HL-60 (cell line): ENCODE data around the gene TAOK3.

Experiments used
- DNase-seq, 2 experiments: peaks; one replicate each; pipeline ENCODE4 v3.0.0-alpha.2; 2010 to 2020; ENCODE audit warnings: low read depth in 1 of 2, low spot score in 1 of 2
- H3K27ac ChIP-seq: fragments of 250-450 bp; sonication (Bioruptor Pico); replicated peaks from 2 replicates; pipeline ENCODE4 v1.5.1; 2020; ENCODE audit warnings: mild to moderate bottlenecking, moderate library complexity
- H3K27me3 ChIP-seq: fragments of 250-450 bp; sonication (Bioruptor Pico); 2 replicates; pipeline ENCODE4 v1.5.1; 2021; ENCODE audit warnings: mild to moderate bottlenecking, moderate library complexity; ENCODE audit not compliant: insufficient read depth, poor library complexity, severe bottlenecking
- H3K4me3 ChIP-seq: replicated peaks from 2 replicates; pipeline ENCODE4 v1.5.1; 2011; ENCODE audit warnings: mild to moderate bottlenecking, control low read depth, low read length; ENCODE audit not compliant: insufficient read depth
- GABPA ChIP-seq: IDR thresholded peaks from 2 replicates; pipeline ENCODE4 v1.6.1; 2012; ENCODE audit warnings: low read depth
- POLR2AphosphoS5 ChIP-seq: IDR thresholded peaks from 2 replicates; pipeline ENCODE4 v1.6.1; 2012; ENCODE audit warnings: low read depth
- SPI1 ChIP-seq: IDR thresholded peaks from 2 replicates; pipeline ENCODE4 v1.6.1; 2012; ENCODE audit warnings: low read depth, mild to moderate bottlenecking, borderline replicate concordance
- TF ChIP-seq, protein P1 (sequence below): IDR thresholded peaks from one replicate; pipeline ENCODE4 v1.5.1; 2011; ENCODE audit warnings: low read length, control low read depth, inconsistent platforms; ENCODE audit not compliant: insufficient read depth
- TF ChIP-seq, protein P2 (sequence below): IDR thresholded peaks from 2 replicates; pipeline ENCODE4 v1.6.1; 2012; ENCODE audit warnings: low read depth; ENCODE audit not compliant: insufficient replicate concordance

The TAOK3 gene

DNA sequence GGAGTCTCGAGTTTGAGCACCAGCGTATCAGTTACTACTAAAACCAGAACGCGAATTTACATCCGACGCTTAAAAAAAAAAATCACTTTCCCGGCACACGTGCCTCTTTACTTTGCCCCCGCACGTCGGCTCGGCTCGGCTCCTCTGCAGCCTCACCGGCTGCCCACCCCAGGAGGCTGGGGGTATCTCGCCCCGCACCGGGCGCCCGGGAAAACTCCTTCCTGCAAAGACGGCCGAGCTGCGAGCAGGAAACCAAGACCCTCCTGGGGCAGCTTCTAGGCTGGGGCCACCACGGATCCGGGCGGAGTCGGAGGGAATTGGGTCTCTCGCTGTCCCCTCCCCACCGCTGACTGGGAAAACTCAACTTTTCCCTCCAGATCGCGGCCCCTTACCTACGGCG, 269.5 kb downstream of the TAOK3 start:
- no peak for DNase-seq
- Histone ChIP-seq H3K27ac (no peak overlapping the region), H3K27me3 (peaks cover 16% of the 10 kb centered on the region), H3K4me3 (peak overlapping the region; percentile 59)
- TF ChIP-seq POLR2AphosphoS5 (no peak), GABPA (no peak), SPI1 (no peak)
- TF ChIP-seq, protein P1, sequence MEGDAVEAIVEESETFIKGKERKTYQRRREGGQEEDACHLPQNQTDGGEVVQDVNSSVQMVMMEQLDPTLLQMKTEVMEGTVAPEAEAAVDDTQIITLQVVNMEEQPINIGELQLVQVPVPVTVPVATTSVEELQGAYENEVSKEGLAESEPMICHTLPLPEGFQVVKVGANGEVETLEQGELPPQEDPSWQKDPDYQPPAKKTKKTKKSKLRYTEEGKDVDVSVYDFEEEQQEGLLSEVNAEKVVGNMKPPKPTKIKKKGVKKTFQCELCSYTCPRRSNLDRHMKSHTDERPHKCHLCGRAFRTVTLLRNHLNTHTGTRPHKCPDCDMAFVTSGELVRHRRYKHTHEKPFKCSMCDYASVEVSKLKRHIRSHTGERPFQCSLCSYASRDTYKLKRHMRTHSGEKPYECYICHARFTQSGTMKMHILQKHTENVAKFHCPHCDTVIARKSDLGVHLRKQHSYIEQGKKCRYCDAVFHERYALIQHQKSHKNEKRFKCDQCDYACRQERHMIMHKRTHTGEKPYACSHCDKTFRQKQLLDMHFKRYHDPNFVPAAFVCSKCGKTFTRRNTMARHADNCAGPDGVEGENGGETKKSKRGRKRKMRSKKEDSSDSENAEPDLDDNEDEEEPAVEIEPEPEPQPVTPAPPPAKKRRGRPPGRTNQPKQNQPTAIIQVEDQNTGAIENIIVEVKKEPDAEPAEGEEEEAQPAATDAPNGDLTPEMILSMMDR, result no peak
- TF ChIP-seq, protein P2, sequence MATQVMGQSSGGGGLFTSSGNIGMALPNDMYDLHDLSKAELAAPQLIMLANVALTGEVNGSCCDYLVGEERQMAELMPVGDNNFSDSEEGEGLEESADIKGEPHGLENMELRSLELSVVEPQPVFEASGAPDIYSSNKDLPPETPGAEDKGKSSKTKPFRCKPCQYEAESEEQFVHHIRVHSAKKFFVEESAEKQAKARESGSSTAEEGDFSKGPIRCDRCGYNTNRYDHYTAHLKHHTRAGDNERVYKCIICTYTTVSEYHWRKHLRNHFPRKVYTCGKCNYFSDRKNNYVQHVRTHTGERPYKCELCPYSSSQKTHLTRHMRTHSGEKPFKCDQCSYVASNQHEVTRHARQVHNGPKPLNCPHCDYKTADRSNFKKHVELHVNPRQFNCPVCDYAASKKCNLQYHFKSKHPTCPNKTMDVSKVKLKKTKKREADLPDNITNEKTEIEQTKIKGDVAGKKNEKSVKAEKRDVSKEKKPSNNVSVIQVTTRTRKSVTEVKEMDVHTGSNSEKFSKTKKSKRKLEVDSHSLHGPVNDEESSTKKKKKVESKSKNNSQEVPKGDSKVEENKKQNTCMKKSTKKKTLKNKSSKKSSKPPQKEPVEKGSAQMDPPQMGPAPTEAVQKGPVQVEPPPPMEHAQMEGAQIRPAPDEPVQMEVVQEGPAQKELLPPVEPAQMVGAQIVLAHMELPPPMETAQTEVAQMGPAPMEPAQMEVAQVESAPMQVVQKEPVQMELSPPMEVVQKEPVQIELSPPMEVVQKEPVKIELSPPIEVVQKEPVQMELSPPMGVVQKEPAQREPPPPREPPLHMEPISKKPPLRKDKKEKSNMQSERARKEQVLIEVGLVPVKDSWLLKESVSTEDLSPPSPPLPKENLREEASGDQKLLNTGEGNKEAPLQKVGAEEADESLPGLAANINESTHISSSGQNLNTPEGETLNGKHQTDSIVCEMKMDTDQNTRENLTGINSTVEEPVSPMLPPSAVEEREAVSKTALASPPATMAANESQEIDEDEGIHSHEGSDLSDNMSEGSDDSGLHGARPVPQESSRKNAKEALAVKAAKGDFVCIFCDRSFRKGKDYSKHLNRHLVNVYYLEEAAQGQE, result no peak

DNA sequence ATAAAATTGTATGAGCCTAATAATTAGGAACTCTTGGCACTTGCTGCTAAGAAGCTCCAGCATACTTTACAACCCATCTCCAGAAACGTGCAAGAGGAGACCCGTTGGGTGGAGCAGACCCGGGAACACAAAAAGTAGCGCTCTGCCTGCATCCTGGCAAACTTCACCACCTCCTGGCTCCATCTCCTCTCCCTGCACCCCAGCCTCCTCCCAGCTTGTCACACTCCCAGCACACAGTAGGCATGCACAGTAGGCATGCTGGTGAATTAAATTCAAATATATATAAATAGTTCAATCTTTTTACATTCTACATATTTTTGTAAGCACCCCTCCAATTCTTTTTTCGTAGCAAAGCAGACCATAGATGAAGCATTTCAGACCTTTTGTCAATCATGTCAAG, 270.1 kb downstream of the TAOK3 start:
- Histone ChIP-seq H3K27me3 (peaks cover 16% of the 10 kb centered on the region), H3K27ac (no peak overlapping the region), H3K4me3 (no peak overlapping the region)
- TF ChIP-seq GABPA, result no peak
- TF ChIP-seq, protein P2, result no peak
- TF ChIP-seq, protein P1, result no peak
- TF ChIP-seq POLR2AphosphoS5, result no peak
- no peak for TF ChIP-seq SPI1
- no peak for DNase-seq

DNA sequence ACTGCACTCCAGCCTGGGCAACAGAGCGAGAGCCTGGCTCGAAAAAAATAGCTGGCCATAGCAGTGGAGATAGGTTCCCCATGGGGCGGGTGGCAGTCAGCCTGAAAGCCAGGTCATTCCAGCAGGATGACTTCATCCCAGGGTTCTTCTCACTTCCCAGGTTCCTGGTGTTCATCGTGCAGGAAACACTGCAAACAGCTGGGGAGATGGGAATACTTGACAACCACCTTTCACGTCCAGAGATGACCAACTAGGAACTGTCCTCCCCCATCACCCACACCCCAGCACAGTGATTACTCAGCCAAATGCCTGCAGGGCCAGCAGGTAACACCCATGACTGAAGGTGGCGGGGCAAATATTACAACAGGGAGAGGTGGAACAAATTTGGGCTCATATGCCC, 270.6 kb downstream of the TAOK3 start:
- Histone ChIP-seq H3K27ac (no peak overlapping the region), H3K4me3 (no peak overlapping the region), H3K27me3 (peaks cover 16% of the 10 kb centered on the region)
- DNase-seq, result no peak
- no peak for TF ChIP-seq GABPA
- TF ChIP-seq, protein P1, result no peak
- no peak for TF ChIP-seq SPI1
- no peak for TF ChIP-seq POLR2AphosphoS5
- TF ChIP-seq, protein P2, result no peak
